C4-2B (cell line): ENCODE results near the gene ZNF714.
"Not testable (repeated sequence)": the region's sequence is repeated elsewhere in the genome, so short reads cannot be mapped to it uniquely, and the experiment has no call there.

Source experiments
- ZFX ChIP-seq: fragments of 450-650 bp; IDR thresholded peaks from 2 replicates; pipeline ENCODE4 v1.6.1; 2017
- TF ChIP-seq, protein P1 (sequence below): fragments of 450-650 bp; conservative IDR thresholded peaks from 2 replicates; pipeline ENCODE4 v1.5.1; 2017; ENCODE audit warnings: mild to moderate bottlenecking

DNA sequence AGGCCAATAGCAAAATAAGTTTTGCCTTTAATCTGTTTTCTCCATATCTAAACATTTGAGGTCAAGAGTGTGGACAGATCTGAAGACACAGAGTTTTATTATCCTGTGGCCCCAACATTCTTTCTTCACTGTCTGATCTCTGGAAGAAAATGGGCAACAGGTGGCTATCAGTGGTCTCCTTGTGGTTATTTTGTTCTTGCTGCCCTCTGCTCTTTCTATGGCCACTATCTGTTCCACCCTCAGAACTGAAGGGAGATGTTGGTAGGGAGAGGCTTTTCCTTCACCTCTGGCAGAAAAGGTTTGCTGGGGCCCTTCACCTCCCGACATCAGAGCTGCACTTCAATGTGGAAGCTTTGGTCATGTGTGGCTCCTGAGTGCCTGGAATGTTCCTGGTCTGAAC is 59.0 kb downstream of the ZNF714 start:
- TF ChIP-seq, protein P1, sequence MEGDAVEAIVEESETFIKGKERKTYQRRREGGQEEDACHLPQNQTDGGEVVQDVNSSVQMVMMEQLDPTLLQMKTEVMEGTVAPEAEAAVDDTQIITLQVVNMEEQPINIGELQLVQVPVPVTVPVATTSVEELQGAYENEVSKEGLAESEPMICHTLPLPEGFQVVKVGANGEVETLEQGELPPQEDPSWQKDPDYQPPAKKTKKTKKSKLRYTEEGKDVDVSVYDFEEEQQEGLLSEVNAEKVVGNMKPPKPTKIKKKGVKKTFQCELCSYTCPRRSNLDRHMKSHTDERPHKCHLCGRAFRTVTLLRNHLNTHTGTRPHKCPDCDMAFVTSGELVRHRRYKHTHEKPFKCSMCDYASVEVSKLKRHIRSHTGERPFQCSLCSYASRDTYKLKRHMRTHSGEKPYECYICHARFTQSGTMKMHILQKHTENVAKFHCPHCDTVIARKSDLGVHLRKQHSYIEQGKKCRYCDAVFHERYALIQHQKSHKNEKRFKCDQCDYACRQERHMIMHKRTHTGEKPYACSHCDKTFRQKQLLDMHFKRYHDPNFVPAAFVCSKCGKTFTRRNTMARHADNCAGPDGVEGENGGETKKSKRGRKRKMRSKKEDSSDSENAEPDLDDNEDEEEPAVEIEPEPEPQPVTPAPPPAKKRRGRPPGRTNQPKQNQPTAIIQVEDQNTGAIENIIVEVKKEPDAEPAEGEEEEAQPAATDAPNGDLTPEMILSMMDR, result not testable (repeated sequence)
- TF ChIP-seq ZFX, result not testable (repeated sequence)
